CD14-positive monocyte (primary cell): ENCODE data around the gene NT5DC4. TPM values are rescaled to one million over a fixed set of nuclear protein-coding genes. Genes with fewer than 3 reads are reported as not detected.

Experiments
- DNase-seq, 3 donors: peaks; one replicate each; pipeline ENCODE4 v3.0.0-alpha.2; 2011 to 2022
- H2AFZ ChIP-seq: 2 replicates; pipeline ENCODE4 v1.6.0; 2012; ENCODE audit warnings: mild to moderate bottlenecking, low read depth, low read length, inconsistent platforms; ENCODE audit not compliant: insufficient read depth, poor library complexity, severe bottlenecking
- H3K27ac ChIP-seq, 2 donors: 1 replicate in 1 of 2; 2 replicates in 1 of 2; pipeline ENCODE4 v1.5.1; 2012 to 2013; ENCODE audit warnings: low read length in 2 of 2, control low read depth in 1 of 2, inconsistent platforms in 1 of 2, low read depth in 1 of 2, mild to moderate bottlenecking in 1 of 2
- H3K27me3 ChIP-seq, 2 donors: one replicate each; pipeline versions ENCODE4 v1.6.0 to v1.6.1; 2011 to 2013; ENCODE audit warnings: low read length in 2 of 2; ENCODE audit not compliant: control insufficient read depth in 2 of 2, insufficient read depth in 2 of 2
- H3K36me3 ChIP-seq, 2 donors: replicated peaks in 1 of 2; 1 replicate in 1 of 2; 2 replicates in 1 of 2; pipeline versions ENCODE4 v1.5.1 to v1.6.1; 2012 to 2013; ENCODE audit warnings: low read length in 2 of 2, control low read depth in 1 of 2, inconsistent platforms in 1 of 2, mild to moderate bottlenecking in 1 of 2; ENCODE audit not compliant: insufficient read depth in 2 of 2, control insufficient read depth in 1 of 2
- H3K4me1 ChIP-seq, 2 donors: 1 replicate in 1 of 2; 2 replicates in 1 of 2; pipeline versions ENCODE4 v1.5.1 to v1.6.1; 2012 to 2013; ENCODE audit warnings: low read length in 2 of 2, control low read depth in 1 of 2, inconsistent platforms in 1 of 2, mild to moderate bottlenecking in 1 of 2, moderate library complexity in 1 of 2; ENCODE audit not compliant: insufficient read depth in 2 of 2, control insufficient read depth in 1 of 2
- H3K4me2 ChIP-seq: replicated peaks from 2 replicates; pipeline ENCODE3; 2012; ENCODE audit warnings: low read length, moderate library complexity, mild to moderate bottlenecking; ENCODE audit not compliant: poor library complexity, severe bottlenecking; ENCODE audit errors: extremely low read depth
- H3K4me3 ChIP-seq, 3 experiments: fragments of 200-600 bp in 1 of 3; sonication (generic) in 1 of 3; replicated peaks in 1 of 3; 1 replicate in 2 of 3; 2 replicates in 1 of 3; pipeline ENCODE4 v1.5.1; 2011 to 2013; ENCODE audit warnings: low read length in 3 of 3, mild to moderate bottlenecking in 3 of 3, control low read depth in 2 of 3, low read depth in 2 of 3, inconsistent platforms in 1 of 3, moderate library complexity in 1 of 3
- H3K79me2 ChIP-seq: 2 replicates; pipeline ENCODE4 v1.6.0; 2012; ENCODE audit warnings: mild to moderate bottlenecking, control low read depth, inconsistent platforms, low read length, moderate library complexity; ENCODE audit not compliant: insufficient read depth
- H3K9ac ChIP-seq: 2 replicates; pipeline ENCODE4 v1.6.0; 2017; ENCODE audit warnings: low read length, mild to moderate bottlenecking; ENCODE audit not compliant: insufficient read depth, poor library complexity, severe bottlenecking
- H3K9me3 ChIP-seq, 2 donors: replicated peaks in 1 of 2; 1 replicate in 1 of 2; 2 replicates in 1 of 2; pipeline versions ENCODE4 v1.5.1 to v1.6.1; 2012 to 2013; ENCODE audit warnings: low read length in 2 of 2, control low read depth in 1 of 2; ENCODE audit not compliant: control insufficient read depth in 1 of 2, insufficient read depth in 1 of 2
- H4K20me1 ChIP-seq: 2 replicates; pipeline ENCODE4 v1.6.0; 2012; ENCODE audit warnings: mild to moderate bottlenecking, low read length, control low read depth, moderate library complexity; ENCODE audit not compliant: insufficient read depth
- H3K27ac Mint-ChIP-seq, 7 donors: one replicate each; pipeline ENCODE4 v1.8.0; 2020; ENCODE audit warnings: mild to moderate bottlenecking in 7 of 7, mixed read lengths in 7 of 7, moderate library complexity in 6 of 7, inconsistent platforms in 2 of 7
- H3K27me3 Mint-ChIP-seq, 3 donors: one replicate each; pipeline ENCODE4 v1.8.0; 2021 to 2022; ENCODE audit warnings: low read depth in 3 of 3, mild to moderate bottlenecking in 3 of 3, mixed read lengths in 3 of 3, moderate library complexity in 3 of 3, inconsistent platforms in 1 of 3
- H3K36me3 Mint-ChIP-seq, 2 donors: one replicate each; pipeline ENCODE4 v1.8.0; 2020; ENCODE audit warnings: mixed read lengths in 2 of 2, inconsistent platforms in 1 of 2, mild to moderate bottlenecking in 1 of 2
- H3K4me1 Mint-ChIP-seq: one replicate; pipeline ENCODE4 v1.8.0; 2020; ENCODE audit warnings: mild to moderate bottlenecking, mixed read lengths
- H3K4me3 Mint-ChIP-seq, 2 donors: one replicate each; pipeline ENCODE4 v1.8.0; 2020; ENCODE audit warnings: mild to moderate bottlenecking in 2 of 2, mixed read lengths in 2 of 2, moderate library complexity in 1 of 2
- H3K9me3 Mint-ChIP-seq, 7 donors: one replicate each; pipeline ENCODE4 v1.8.0; 2020 to 2022; ENCODE audit warnings: mixed read lengths in 7 of 7, mild to moderate bottlenecking in 6 of 7, moderate library complexity in 6 of 7, inconsistent platforms in 2 of 7
- WGBS: methylation state at CpG from one replicate; pipeline ENCODE4 v1.1.5; 2013; ENCODE audit warnings: missing lambda C conversion rate; ENCODE audit not compliant: insufficient coverage; 5-methylcytosine and 5-hydroxymethylcytosine counted together
- intact Hi-C, 2 donors: fragments of 100-400 bp; cut with micrococcal nuclease; formaldehyde crosslinking; loops; one replicate each; pipeline versions ENCODE4 v1.15.0 to v1.15.1; 2023
- polyA plus RNA-seq, 3 donors: library from polyadenylated mRNA; depleted of rRNA in 1 of 3; unstranded in 2 of 3; stranded (reverse) in 1 of 3; fragments of 300-500 nt in 2 of 3; fragments of >200 nt in 1 of 3; fragmentation: Illumina TruSeq in 2 of 3; gene quantifications; 1 replicate in 2 of 3; 2 replicates in 1 of 3; pipeline ENCODE4 v1.2.3, GENCODE V29; 2012 to 2021
- TF ChIP-seq, protein P1 (sequence below): fragments of 200-600 bp; IDR thresholded peaks from one replicate; pipeline ENCODE4 v1.8.0; 2022; ENCODE audit warnings: antibody characterized with exemption, mild to moderate bottlenecking

Gene NT5DC4
- polyA plus RNA-seq, 3 donors, result 2.2 TPM; not detected in 2

DNA sequence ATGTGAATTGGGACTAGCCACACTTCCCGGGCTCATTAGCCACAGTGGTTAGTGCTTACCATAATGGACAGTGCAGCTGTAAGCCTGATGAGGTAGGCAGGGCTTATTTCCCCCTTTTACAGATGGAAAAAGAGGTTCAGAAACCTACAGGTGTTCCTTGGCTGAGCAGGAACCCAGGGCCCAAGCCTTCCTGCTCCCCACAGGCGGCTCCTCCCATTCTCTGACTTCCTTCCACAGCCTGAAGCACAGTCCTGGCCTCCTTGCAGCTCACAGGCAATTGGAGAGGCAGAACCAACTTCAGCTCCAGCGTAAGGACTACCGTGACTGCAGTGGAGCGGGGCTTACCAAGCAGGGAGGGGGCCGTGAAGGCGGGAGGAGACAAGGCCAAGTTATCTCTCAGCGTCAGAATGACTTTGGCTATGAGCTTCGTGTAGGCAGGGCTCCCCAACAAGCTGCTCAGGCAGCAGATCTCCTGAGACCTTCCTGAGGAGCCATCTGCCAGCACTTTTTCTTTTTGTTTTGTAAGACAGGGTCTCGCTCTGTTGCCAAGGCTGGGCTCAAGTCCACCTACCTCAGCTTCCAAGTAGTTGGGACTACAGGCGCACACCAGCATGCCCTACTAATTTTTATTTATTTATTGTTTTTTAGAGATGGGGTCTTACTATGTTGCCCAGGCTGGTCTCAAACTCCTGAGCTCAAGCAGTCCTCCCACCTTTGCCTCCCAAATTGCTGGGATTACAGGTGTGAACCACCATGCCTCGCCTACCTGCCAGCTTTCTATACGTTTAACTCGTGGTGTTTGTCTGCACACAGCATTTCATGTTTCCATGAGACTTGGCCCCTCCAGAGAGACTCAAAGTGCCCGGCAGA is 34.2 kb upstream of the NT5DC4 start:
- no peak overlapping the region for H3K9ac ChIP-seq

DNA sequence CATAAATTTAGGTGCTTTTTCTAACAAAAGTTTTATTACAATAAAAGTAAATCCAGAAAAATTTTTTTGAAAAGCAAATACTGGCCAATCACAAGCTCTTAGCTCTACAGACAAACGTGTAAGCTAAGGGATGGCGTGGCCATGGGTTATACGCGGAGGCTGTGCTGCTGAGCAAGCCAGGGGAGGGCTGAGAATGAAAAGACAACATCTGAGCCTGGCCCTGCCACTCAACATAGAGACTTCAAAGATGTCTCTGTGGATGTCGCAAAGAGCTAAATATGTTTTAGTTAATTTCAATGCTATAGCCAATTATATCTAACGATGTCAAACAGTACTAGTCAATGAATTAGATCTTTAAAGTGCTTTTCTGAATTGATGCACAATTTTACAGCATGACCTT is 33.3 kb upstream of the NT5DC4 start:
- H3K4me2 ChIP-seq, result no peak overlapping the region
- H3K27me3 ChIP-seq, result no peaks in the 10 kb centered on the region
- no peak overlapping the region for H3K27ac ChIP-seq
- H2AFZ ChIP-seq, result no peak overlapping the region
- no peaks in the 10 kb centered on the region for H3K9me3 ChIP-seq
- Mint-ChIP-seq H3K9me3 (no peaks in the 10 kb centered on the region), H3K4me3 (no peak overlapping the region), H3K27me3 (peaks cover 0 to 2% (median 0%) of the 10 kb centered on the region in 3 donors), H3K27ac (no peak overlapping the region), H3K36me3 (peaks cover 0 to 3% of the 10 kb centered on the region in 2 donors), H3K4me1 (peaks cover 65% of the 10 kb centered on the region)
- H3K4me3 ChIP-seq, result no peak overlapping the region
- no peaks in the 10 kb centered on the region for H4K20me1 ChIP-seq
- peaks cover 53 to 85% of the 10 kb centered on the region in 2 donors for H3K4me1 ChIP-seq
- H3K9ac ChIP-seq, result no peak overlapping the region
- no peaks in the 10 kb centered on the region for H3K79me2 ChIP-seq
- TF ChIP-seq, protein P1, sequence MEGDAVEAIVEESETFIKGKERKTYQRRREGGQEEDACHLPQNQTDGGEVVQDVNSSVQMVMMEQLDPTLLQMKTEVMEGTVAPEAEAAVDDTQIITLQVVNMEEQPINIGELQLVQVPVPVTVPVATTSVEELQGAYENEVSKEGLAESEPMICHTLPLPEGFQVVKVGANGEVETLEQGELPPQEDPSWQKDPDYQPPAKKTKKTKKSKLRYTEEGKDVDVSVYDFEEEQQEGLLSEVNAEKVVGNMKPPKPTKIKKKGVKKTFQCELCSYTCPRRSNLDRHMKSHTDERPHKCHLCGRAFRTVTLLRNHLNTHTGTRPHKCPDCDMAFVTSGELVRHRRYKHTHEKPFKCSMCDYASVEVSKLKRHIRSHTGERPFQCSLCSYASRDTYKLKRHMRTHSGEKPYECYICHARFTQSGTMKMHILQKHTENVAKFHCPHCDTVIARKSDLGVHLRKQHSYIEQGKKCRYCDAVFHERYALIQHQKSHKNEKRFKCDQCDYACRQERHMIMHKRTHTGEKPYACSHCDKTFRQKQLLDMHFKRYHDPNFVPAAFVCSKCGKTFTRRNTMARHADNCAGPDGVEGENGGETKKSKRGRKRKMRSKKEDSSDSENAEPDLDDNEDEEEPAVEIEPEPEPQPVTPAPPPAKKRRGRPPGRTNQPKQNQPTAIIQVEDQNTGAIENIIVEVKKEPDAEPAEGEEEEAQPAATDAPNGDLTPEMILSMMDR, result no peak
- H3K36me3 ChIP-seq, result no peaks in the 10 kb centered on the region
- DNase-seq, result no peak
- intact Hi-C loops, result loop anchor here in 1 of 2 donors (5.0 kb wide), 1 partner anchor 60 kb away; no protein-coding TSS in a partner anchor
- WGBS, result 84% methylated on average over 4 of the region's 6 CpGs

More for the DNA sequence above, 34.2 kb upstream of the NT5DC4 start:
- Histone ChIP-seq H3K27me3 (no peaks in the 10 kb centered on the region), H3K4me1 (peaks cover 53 to 85% of the 10 kb centered on the region in 2 donors), H3K4me2 (no peak overlapping the region), H3K79me2 (no peaks in the 10 kb centered on the region), H3K36me3 (no peaks in the 10 kb centered on the region), H4K20me1 (no peaks in the 10 kb centered on the region), H2AFZ (peak overlapping the region; percentile 72), H3K27ac (no peak overlapping the region), H3K9me3 (no peaks in the 10 kb centered on the region), H3K4me3 (no peak overlapping the region)
- intact Hi-C loops, result loop anchor here in 1 of 2 donors (5.0 kb wide), 1 partner anchor 59 kb away; no protein-coding TSS in a partner anchor
- DNase-seq, result no peak
- 68% methylated on average over 12 of the region's 15 CpGs for WGBS
- Mint-ChIP-seq H3K4me3 (peak overlapping the region in 1 of 2 donors; percentile 71), H3K4me1 (peaks cover 65% of the 10 kb centered on the region), H3K27ac (peak overlapping the region in 2 of 7 donors; percentile 13 to 42), H3K27me3 (peaks cover 0 to 1% (median 0%) of the 10 kb centered on the region in 3 donors), H3K9me3 (no peaks in the 10 kb centered on the region), H3K36me3 (peaks cover 0 to 2% of the 10 kb centered on the region in 2 donors)
- TF ChIP-seq, protein P1, result no peak
